ENCODE results near the gene TIGIT. TPM values are rescaled to one million over a fixed set of nuclear protein-coding genes. Genes with fewer than 3 reads are reported as not detected.
A peak's percentile ranks its signal among the peaks of the same experiment; 100 is the strongest.

The TIGIT gene
- total and polyA plus RNA-seq, 5 donors from 2014 or later, result 72.8 to 246 (median 235) TPM

- peaks cover 0 to 1% (median 0%) of the 10 kb centered on the region in 7 donors for H3K9me3 Mint-ChIP-seq
- no peak for DNase-seq
- H3K27ac Mint-ChIP-seq, result peak overlapping the region; percentile 96 to 99 (median 98)
- ATAC-seq (ENCODE audit: low read depth in 2 of 2), result no peak
- Histone ChIP-seq H3K4me3 (ENCODE audit: low read depth, low read length) (peak overlapping the region; percentile 78), H3K27me3 (ENCODE audit: control insufficient read depth, insufficient read depth, low read length) (no peaks in the 10 kb centered on the region), H3K9me3 (ENCODE audit: control insufficient read depth in 2 of 2, low read length in 2 of 2) (no peaks in the 10 kb centered on the region), H3K27ac (ENCODE audit: insufficient read depth, low read length, poor library complexity, severe bottlenecking) (peak overlapping the region; percentile 96), H3K36me3 (ENCODE audit: control insufficient read depth, insufficient read depth, low read length) (peaks cover 31% of the 10 kb centered on the region), H3K4me1 (ENCODE audit: control insufficient read depth, insufficient read depth, low read length, poor library complexity, severe bottlenecking) (peaks cover 82% of the 10 kb centered on the region)
- H3K4me3 Mint-ChIP-seq, result peak overlapping the region in 3 of 4 donors; percentile 12 to 57 (median 51)
- H3K36me3 Mint-ChIP-seq, result peaks cover 51% of the 10 kb centered on the region
- no peaks in the 10 kb centered on the region for H3K27me3 Mint-ChIP-seq
- peaks cover 44 to 94% (median 74%) of the 10 kb centered on the region in 4 donors for H3K4me1 Mint-ChIP-seq
Observed at GRCh38 chr3:114310695-114311094, 16.9 kb downstream of the TIGIT start.

DNA sequence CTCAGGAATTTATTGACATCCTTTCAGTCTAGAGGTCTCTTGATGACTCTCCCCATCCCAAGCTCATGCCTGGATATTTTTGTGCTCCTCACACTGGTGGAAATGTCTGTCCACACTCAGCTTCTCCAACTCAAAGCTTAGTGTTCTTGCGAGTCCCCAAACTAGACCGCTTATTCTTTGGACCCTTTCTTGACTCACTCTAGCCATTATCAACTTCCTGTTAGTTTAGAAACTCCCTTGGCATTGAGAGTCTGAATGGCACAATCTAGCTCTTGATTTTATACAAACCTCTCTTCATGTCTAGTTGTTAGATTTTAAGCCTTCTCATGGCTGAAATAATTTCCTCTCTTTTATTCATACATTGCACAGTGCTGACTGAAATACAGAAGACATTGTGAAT, 19.6 kb downstream of the TIGIT start:
- H3K4me1 Mint-ChIP-seq, result peaks cover 42 to 95% (median 81%) of the 10 kb centered on the region in 4 donors
- Histone ChIP-seq H3K27ac (ENCODE audit: insufficient read depth, low read length, poor library complexity, severe bottlenecking) (peak overlapping the region; percentile 96), H3K4me1 (ENCODE audit: control insufficient read depth, insufficient read depth, low read length, poor library complexity, severe bottlenecking) (peaks cover 82% of the 10 kb centered on the region), H3K36me3 (ENCODE audit: control insufficient read depth, insufficient read depth, low read length) (peaks cover 20% of the 10 kb centered on the region), H3K4me3 (ENCODE audit: low read depth, low read length) (peak overlapping the region; percentile 49), H3K27me3 (ENCODE audit: control insufficient read depth, insufficient read depth, low read length) (no peaks in the 10 kb centered on the region), H3K9me3 (ENCODE audit: control insufficient read depth in 2 of 2, low read length in 2 of 2) (no peaks in the 10 kb centered on the region)
- peaks cover 38% of the 10 kb centered on the region for H3K36me3 Mint-ChIP-seq
- peak overlapping the region; percentile 0 to 74 (median 63) for H3K4me3 Mint-ChIP-seq
- no peak for ATAC-seq (ENCODE audit: low read depth in 2 of 2)
- peak in 1 of 3 donors; percentile 44 for DNase-seq
- H3K9me3 Mint-ChIP-seq, result peaks cover 0 to 1% (median 0%) of the 10 kb centered on the region in 7 donors
- no peaks in the 10 kb centered on the region for H3K27me3 Mint-ChIP-seq
- H3K27ac Mint-ChIP-seq, result peak overlapping the region; percentile 82 to 97 (median 92)

DNA sequence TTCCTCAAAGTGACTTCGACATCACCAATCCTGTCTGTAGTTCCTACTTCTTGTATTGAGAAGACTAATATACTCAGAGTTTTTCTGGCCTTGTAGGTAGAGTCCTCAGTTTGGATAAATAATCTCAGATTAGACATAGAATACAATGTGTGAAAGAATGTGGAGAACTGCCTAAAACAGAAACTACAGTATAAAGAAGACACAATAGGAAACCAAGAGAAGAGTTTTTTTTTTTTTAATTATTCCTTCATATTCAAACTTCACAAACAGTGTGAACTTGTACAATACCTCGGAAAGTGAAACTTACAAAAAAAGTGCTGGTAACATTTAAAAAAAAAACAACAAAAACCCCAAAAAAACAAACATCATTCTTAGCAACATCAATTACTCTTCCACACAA, 20.5 kb downstream of the TIGIT start:
- H3K27ac ChIP-seq (ENCODE audit: insufficient read depth, low read length, poor library complexity, severe bottlenecking), result peak overlapping the region; percentile 96
- Mint-ChIP-seq H3K9me3 (peaks cover 0 to 1% (median 0%) of the 10 kb centered on the region in 7 donors), H3K36me3 (peaks cover 29% of the 10 kb centered on the region), H3K27me3 (no peaks in the 10 kb centered on the region), H3K4me3 (peak overlapping the region in 3 of 4 donors; percentile 60 to 74 (median 66)), H3K4me1 (peaks cover 36 to 94% (median 80%) of the 10 kb centered on the region in 4 donors), H3K27ac (peak overlapping the region; percentile 82 to 97 (median 92))
- H3K4me1 ChIP-seq (ENCODE audit: control insufficient read depth, insufficient read depth, low read length, poor library complexity, severe bottlenecking), result peaks cover 82% of the 10 kb centered on the region
- ATAC-seq (ENCODE audit: low read depth in 2 of 2), result no peak
- no peak for DNase-seq
- peaks cover 16% of the 10 kb centered on the region for H3K36me3 ChIP-seq (ENCODE audit: control insufficient read depth, insufficient read depth, low read length)
- peak overlapping the region; percentile 49 for H3K4me3 ChIP-seq (ENCODE audit: low read depth, low read length)
- H3K27me3 ChIP-seq (ENCODE audit: control insufficient read depth, insufficient read depth, low read length), result no peaks in the 10 kb centered on the region
- no peaks in the 10 kb centered on the region for H3K9me3 ChIP-seq (ENCODE audit: control insufficient read depth in 2 of 2, low read length in 2 of 2)

DNA sequence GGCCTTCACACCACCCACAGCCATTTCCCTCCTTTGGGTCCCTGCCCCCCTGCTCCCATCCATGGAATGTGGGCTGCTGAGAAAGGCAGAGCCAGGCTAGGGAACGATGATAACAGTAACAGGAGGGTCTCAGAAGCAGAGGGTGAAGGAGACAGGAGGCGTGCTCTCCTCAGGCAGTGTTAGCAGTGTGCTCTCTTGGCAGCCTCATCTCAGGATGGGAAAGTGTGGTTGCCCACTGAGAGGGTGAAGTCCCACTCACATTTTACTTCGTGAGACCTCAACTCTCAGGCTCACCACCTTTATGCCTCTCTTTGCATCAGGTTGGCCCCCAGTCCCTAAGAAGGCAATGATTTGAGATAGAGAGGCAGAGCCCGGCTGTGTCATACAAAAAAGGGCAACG, 24.5 kb downstream of the TIGIT start:
- DNase-seq, result no peak
- no peaks in the 10 kb centered on the region for H3K27me3 Mint-ChIP-seq
- H3K4me3 ChIP-seq (ENCODE audit: low read depth, low read length), result peak overlapping the region; percentile 61
- peaks cover 2% of the 10 kb centered on the region for H3K36me3 ChIP-seq (ENCODE audit: control insufficient read depth, insufficient read depth, low read length)
- peaks cover 98% of the 10 kb centered on the region for H3K4me1 ChIP-seq (ENCODE audit: control insufficient read depth, insufficient read depth, low read length, poor library complexity, severe bottlenecking)
- no peak for ATAC-seq (ENCODE audit: low read depth in 2 of 2)
- H3K4me1 Mint-ChIP-seq, result peaks cover 36 to 94% (median 85%) of the 10 kb centered on the region in 4 donors
- H3K27ac Mint-ChIP-seq, result peak overlapping the region; percentile 85 to 99 (median 92)
- peak overlapping the region; percentile 28 to 79 (median 52) for H3K4me3 Mint-ChIP-seq
- no peaks in the 10 kb centered on the region for H3K9me3 ChIP-seq (ENCODE audit: control insufficient read depth in 2 of 2, low read length in 2 of 2)
- peak overlapping the region; percentile 96 for H3K27ac ChIP-seq (ENCODE audit: insufficient read depth, low read length, poor library complexity, severe bottlenecking)
- H3K9me3 Mint-ChIP-seq, result no peaks in the 10 kb centered on the region
- peaks cover 14% of the 10 kb centered on the region for H3K36me3 Mint-ChIP-seq
- no peaks in the 10 kb centered on the region for H3K27me3 ChIP-seq (ENCODE audit: control insufficient read depth, insufficient read depth, low read length)

GRCh38 chr3:114319453-114319852, 25.6 kb downstream of the TIGIT start:
- Histone ChIP-seq H3K4me3 (ENCODE audit: low read depth, low read length) (peak overlapping the region; percentile 17), H3K4me1 (ENCODE audit: control insufficient read depth, insufficient read depth, low read length, poor library complexity, severe bottlenecking) (peaks cover 99% of the 10 kb centered on the region), H3K9me3 (ENCODE audit: control insufficient read depth in 2 of 2, low read length in 2 of 2) (no peaks in the 10 kb centered on the region), H3K36me3 (ENCODE audit: control insufficient read depth, insufficient read depth, low read length) (no peaks in the 10 kb centered on the region), H3K27ac (ENCODE audit: insufficient read depth, low read length, poor library complexity, severe bottlenecking) (no peak overlapping the region), H3K27me3 (ENCODE audit: control insufficient read depth, insufficient read depth, low read length) (no peaks in the 10 kb centered on the region)
- Mint-ChIP-seq H3K4me3 (peak overlapping the region in 3 of 4 donors; percentile 8 to 56 (median 21)), H3K4me1 (peaks cover 36 to 94% (median 85%) of the 10 kb centered on the region in 4 donors), H3K9me3 (no peaks in the 10 kb centered on the region), H3K27me3 (no peaks in the 10 kb centered on the region), H3K36me3 (peaks cover 7% of the 10 kb centered on the region), H3K27ac (peak overlapping the region in 2 of 3 donors; percentile 38 to 92)
- ATAC-seq (ENCODE audit: low read depth in 2 of 2), result no peak
- DNase-seq, result no peak

DNA sequence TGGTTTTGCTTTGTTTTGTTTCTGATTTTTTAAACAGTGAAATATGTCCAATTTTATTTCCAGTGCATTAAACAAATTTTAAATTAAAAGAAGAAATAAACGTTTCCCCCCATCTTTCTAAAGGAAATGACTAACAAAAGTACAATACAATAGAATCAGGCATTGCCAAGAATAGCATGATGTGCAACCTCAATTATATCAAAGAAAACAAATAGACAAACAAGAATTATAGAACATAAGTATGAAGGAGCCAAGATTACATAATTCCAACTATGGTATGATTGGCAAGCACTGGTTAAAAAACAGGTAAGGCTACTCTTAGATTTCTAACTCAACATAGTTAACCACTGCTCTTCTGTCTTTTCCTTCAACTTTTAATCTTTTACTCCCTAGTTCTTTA, 26.4 kb downstream of the TIGIT start:
- H3K9me3 Mint-ChIP-seq, result no peaks in the 10 kb centered on the region
- peaks cover 7% of the 10 kb centered on the region for H3K36me3 Mint-ChIP-seq
- peaks cover 38 to 94% (median 85%) of the 10 kb centered on the region in 4 donors for H3K4me1 Mint-ChIP-seq
- H3K4me3 ChIP-seq (ENCODE audit: low read depth, low read length), result peak overlapping the region; percentile 35
- no peaks in the 10 kb centered on the region for H3K9me3 ChIP-seq (ENCODE audit: control insufficient read depth in 2 of 2, low read length in 2 of 2)
- peak overlapping the region; percentile 81 for H3K27ac ChIP-seq (ENCODE audit: insufficient read depth, low read length, poor library complexity, severe bottlenecking)
- H3K4me3 Mint-ChIP-seq, result peak overlapping the region in 1 of 4 donors; percentile 27
- ATAC-seq (ENCODE audit: low read depth in 2 of 2) (no peak), DNase-seq (no peak)
- H3K27me3 ChIP-seq (ENCODE audit: control insufficient read depth, insufficient read depth, low read length), result no peaks in the 10 kb centered on the region
- no peaks in the 10 kb centered on the region for H3K27me3 Mint-ChIP-seq
- H3K27ac Mint-ChIP-seq, result peak overlapping the region in 1 of 3 donors; percentile 62
- peaks cover 99% of the 10 kb centered on the region for H3K4me1 ChIP-seq (ENCODE audit: control insufficient read depth, insufficient read depth, low read length, poor library complexity, severe bottlenecking)
- H3K36me3 ChIP-seq (ENCODE audit: control insufficient read depth, insufficient read depth, low read length), result no peaks in the 10 kb centered on the region

- H3K27ac Mint-ChIP-seq, result peak overlapping the region; percentile 84 to 97 (median 87)
- Histone ChIP-seq H3K36me3 (ENCODE audit: control insufficient read depth, insufficient read depth, low read length) (no peaks in the 10 kb centered on the region), H3K27ac (ENCODE audit: insufficient read depth, low read length, poor library complexity, severe bottlenecking) (peak overlapping the region; percentile 81), H3K9me3 (ENCODE audit: control insufficient read depth in 2 of 2, low read length in 2 of 2) (no peaks in the 10 kb centered on the region), H3K27me3 (ENCODE audit: control insufficient read depth, insufficient read depth, low read length) (no peaks in the 10 kb centered on the region), H3K4me1 (ENCODE audit: control insufficient read depth, insufficient read depth, low read length, poor library complexity, severe bottlenecking) (peaks cover 99% of the 10 kb centered on the region), H3K4me3 (ENCODE audit: low read depth, low read length) (peak overlapping the region; percentile 66)
- H3K4me3 Mint-ChIP-seq, result peak overlapping the region; percentile 17 to 86 (median 68)
- peaks cover 0 to 4% (median 0%) of the 10 kb centered on the region in 7 donors for H3K9me3 Mint-ChIP-seq
- DNase-seq (peak in 1 of 3 donors; percentile 70), ATAC-seq (ENCODE audit: low read depth in 2 of 2) (peak; percentile 74 to 78)
- H3K4me1 Mint-ChIP-seq, result peaks cover 44 to 92% (median 80%) of the 10 kb centered on the region in 4 donors
- H3K27me3 Mint-ChIP-seq, result no peaks in the 10 kb centered on the region
- H3K36me3 Mint-ChIP-seq, result peaks cover 7% of the 10 kb centered on the region
Observed at GRCh38 chr3:114323546-114324254, 29.9 kb downstream of the TIGIT start.

All from CD4-positive, CD25-positive, alpha-beta regulatory T cell (primary cell).